Erythroblast (primary cell): ENCODE results near the gene FARP1.

Source experiments
- GATA1 ChIP-seq: IDR thresholded peaks from 2 replicates; pipeline ENCODE4 v1.6.1; 2011; ENCODE audit warnings: low read depth, mild to moderate bottlenecking, control low read depth, low read length, moderate library complexity
- POLR2A ChIP-seq: IDR thresholded peaks from 2 replicates; pipeline ENCODE4 v1.6.1; 2011; ENCODE audit warnings: mild to moderate bottlenecking, low read length

DNA sequence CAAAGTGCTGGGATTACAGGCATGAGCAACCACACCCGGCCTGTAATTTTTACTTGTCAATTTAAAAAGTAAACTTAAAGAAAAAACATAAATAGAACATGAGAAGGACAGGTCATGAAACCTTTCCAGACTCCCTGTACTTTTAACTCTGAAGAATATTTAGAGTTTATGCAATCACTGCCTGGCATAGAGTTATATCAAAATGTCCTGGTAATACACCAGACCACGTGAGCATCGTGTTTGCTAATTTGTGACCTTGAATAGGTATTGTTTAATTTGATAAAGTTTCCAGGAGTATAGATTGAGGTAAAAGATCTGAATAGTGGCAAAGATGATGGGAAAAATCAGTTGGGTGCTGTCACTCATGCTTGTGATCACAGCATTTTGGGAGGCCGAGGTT lies 115.3 kb downstream of the FARP1 start:
- TF ChIP-seq POLR2A (no peak), GATA1 (no peak)
